Panc1 (cell line): ENCODE measurements around the gene WDR89. TPM values are rescaled to one million over a fixed set of nuclear protein-coding genes. Genes with fewer than 3 reads are reported as not detected.

Experiments
- ATAC-seq: fragments of 200-7000 bp; cut with Tn5 transposase; 2 replicates; pipeline ENCODE4 v1.9.1; 2020; ENCODE audit warnings: mild to moderate bottlenecking, moderate library complexity
- BruUV-seq: library from RNA; stranded (reverse); fragments of 400-500 nt; replicated peaks from 2 replicates; lab custom pipeline; 2021; lab: Mats Ljungman, UMichigan
- CTCF ChIA-PET: fragments of 300-600 bp; sonication (Branson Sonifier 250); formaldehyde crosslinking; loops from one replicate; lab custom pipeline; 2022; ENCODE audit warnings: antibody characterized with exemption; lab: Charles Lee
- POLR2A ChIA-PET: fragments of 300-600 bp; sonication (Branson Sonifier 250); formaldehyde crosslinking; loops from one replicate; lab custom pipeline; 2022; ENCODE audit warnings: antibody characterized with exemption; lab: Charles Lee
- DNase-seq: peaks from one replicate; pipeline ENCODE4 v3.0.0-alpha.2; 2010; ENCODE audit warnings: low read depth, low spot score
- H3K27ac ChIP-seq: 2 replicates; pipeline ENCODE4 v1.5.1; 2011; ENCODE audit warnings: mild to moderate bottlenecking, low read length, inconsistent platforms
- H3K27me3 ChIP-seq: fragments of 200-500 bp; sonication (Bioruptor generic); 2 replicates; pipeline ENCODE4 v1.6.0; 2014; ENCODE audit warnings: low read length, inconsistent platforms; ENCODE audit not compliant: control insufficient read depth, insufficient read depth
- H3K36me3 ChIP-seq: fragments of 200-500 bp; sonication (Bioruptor generic); 2 replicates; pipeline ENCODE4 v1.5.1; 2014; ENCODE audit warnings: inconsistent platforms, mild to moderate bottlenecking, low read length, moderate library complexity; ENCODE audit not compliant: control insufficient read depth, insufficient read depth
- H3K4me1 ChIP-seq: 2 replicates; pipeline ENCODE4 v1.5.1; 2011; ENCODE audit warnings: inconsistent platforms, mild to moderate bottlenecking, low read length, moderate library complexity; ENCODE audit not compliant: control insufficient read depth, insufficient read depth
- H3K4me3 ChIP-seq, 2 experiments: 2 replicates each; pipeline ENCODE4 v1.5.1; 2011 to 2012; ENCODE audit warnings: low read depth in 2 of 2, low read length in 2 of 2, mild to moderate bottlenecking in 2 of 2, inconsistent platforms in 1 of 2, moderate library complexity in 1 of 2
- H3K9me3 ChIP-seq: fragments of 200-500 bp; sonication (Bioruptor generic); 2 replicates; pipeline ENCODE4 v1.5.1; 2014; ENCODE audit warnings: low read depth, mild to moderate bottlenecking, inconsistent platforms, low read length, moderate library complexity; ENCODE audit not compliant: control insufficient read depth, insufficient read depth
- POLR2AphosphoS5 ChIP-seq: IDR thresholded peaks from 2 replicates; pipeline ENCODE4 v1.6.1; 2012; ENCODE audit warnings: mild to moderate bottlenecking, low read depth, low read length, moderate library complexity
- SIN3A ChIP-seq: IDR thresholded peaks from 2 replicates; pipeline ENCODE4 v1.6.1; 2012; ENCODE audit warnings: low read depth, mild to moderate bottlenecking, low read length, moderate library complexity, borderline replicate concordance; ENCODE audit not compliant: insufficient read depth
- TCF7L2 ChIP-seq: IDR thresholded peaks from 2 replicates; pipeline ENCODE4 v1.6.1; 2011; ENCODE audit warnings: mild to moderate bottlenecking, low read depth, low read length, inconsistent platforms
- in situ Hi-C: cut with HindIII; loops from 2 replicates; pipeline ENCODE4 v1.10.0; 2016; ENCODE audit warnings: low sequenced_read_pairs, low pct_unique_long_range_greater_than_20kb
- intact Hi-C: fragments of 100-400 bp; cut with micrococcal nuclease; formaldehyde crosslinking; loops from one replicate; pipeline ENCODE4 v1.10.0; 2022; ENCODE audit not compliant: unreplicated experiment
- total RNA-seq: library from RNA; stranded (reverse); gene quantifications from one replicate; pipeline ENCODE4 v1.2.1, GENCODE V29; 2021; ENCODE audit not compliant: unreplicated experiment
- TF ChIP-seq, protein P1 (sequence below), 2 experiments: IDR thresholded peaks; 2 replicates each; pipeline ENCODE4 v1.6.1; 2011 to 2012; ENCODE audit warnings: low read depth in 2 of 2, control low read depth in 1 of 2, low read length in 1 of 2, mild to moderate bottlenecking in 1 of 2, moderate library complexity in 1 of 2; ENCODE audit not compliant: insufficient read depth in 1 of 2
- TF ChIP-seq, protein P2 (sequence below): fragments of 450-650 bp; IDR thresholded peaks from 2 replicates; pipeline ENCODE4 v1.5.1; 2017; ENCODE audit warnings: mild to moderate bottlenecking

Gene WDR89
- total RNA-seq, 1 experiment from 2014 or later = 13.0 TPM

DNA sequence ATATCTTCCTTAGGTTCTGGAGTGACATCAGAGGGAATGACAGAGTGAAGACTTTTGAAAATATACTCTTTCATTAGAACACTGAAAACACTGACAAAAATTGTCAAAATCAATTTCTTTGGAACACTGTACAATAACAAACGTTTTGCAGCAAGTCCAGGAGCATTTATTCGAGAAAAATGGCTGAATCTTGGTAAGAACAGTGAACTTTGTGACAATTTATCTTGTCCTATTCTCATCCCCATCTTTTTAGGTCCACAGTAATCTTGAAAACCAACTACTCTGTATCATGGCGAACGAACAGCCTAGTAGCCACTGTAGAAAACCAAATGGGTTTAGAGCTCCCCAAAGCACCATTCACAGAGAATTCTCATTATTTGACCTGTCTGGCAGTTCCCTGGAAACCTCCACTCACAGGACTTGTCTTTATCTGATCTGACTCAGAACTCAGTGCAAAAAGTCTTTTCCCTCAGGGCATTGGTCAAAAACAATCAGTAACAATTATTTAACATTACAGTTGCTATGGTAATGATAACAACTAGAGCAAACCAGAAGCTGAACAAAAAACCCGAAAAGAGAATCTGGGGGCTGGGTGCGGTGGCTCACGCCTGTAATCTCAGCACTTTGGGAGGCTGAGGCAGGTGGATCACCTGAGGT is 78.2 kb downstream of the WDR89 start:
- no TSS peak for BruUV-seq
- DNase-seq (no peak), ATAC-seq (no peak; the same call in 1 of the 2 replicates)
- Histone ChIP-seq H3K27ac (no peak overlapping the region), H3K4me1 (no peaks in the 10 kb centered on the region), H3K4me3 (no peak overlapping the region), H3K36me3 (no peaks in the 10 kb centered on the region), H3K27me3 (no peaks in the 10 kb centered on the region), H3K9me3 (no peaks in the 10 kb centered on the region)
- intact Hi-C loops = no loop called here
- ChIA-PET CTCF (no interaction called here), POLR2A (no interaction called here)
- in situ Hi-C loops = no loop called here
- TF ChIP-seq, protein P1, sequence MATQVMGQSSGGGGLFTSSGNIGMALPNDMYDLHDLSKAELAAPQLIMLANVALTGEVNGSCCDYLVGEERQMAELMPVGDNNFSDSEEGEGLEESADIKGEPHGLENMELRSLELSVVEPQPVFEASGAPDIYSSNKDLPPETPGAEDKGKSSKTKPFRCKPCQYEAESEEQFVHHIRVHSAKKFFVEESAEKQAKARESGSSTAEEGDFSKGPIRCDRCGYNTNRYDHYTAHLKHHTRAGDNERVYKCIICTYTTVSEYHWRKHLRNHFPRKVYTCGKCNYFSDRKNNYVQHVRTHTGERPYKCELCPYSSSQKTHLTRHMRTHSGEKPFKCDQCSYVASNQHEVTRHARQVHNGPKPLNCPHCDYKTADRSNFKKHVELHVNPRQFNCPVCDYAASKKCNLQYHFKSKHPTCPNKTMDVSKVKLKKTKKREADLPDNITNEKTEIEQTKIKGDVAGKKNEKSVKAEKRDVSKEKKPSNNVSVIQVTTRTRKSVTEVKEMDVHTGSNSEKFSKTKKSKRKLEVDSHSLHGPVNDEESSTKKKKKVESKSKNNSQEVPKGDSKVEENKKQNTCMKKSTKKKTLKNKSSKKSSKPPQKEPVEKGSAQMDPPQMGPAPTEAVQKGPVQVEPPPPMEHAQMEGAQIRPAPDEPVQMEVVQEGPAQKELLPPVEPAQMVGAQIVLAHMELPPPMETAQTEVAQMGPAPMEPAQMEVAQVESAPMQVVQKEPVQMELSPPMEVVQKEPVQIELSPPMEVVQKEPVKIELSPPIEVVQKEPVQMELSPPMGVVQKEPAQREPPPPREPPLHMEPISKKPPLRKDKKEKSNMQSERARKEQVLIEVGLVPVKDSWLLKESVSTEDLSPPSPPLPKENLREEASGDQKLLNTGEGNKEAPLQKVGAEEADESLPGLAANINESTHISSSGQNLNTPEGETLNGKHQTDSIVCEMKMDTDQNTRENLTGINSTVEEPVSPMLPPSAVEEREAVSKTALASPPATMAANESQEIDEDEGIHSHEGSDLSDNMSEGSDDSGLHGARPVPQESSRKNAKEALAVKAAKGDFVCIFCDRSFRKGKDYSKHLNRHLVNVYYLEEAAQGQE (IDR thresholded peaks at IDR 0.05; ENCODE audit: insufficient read depth in 1 of 2, low read depth in 2 of 2, low read length in 1 of 2) = no peak
- TF ChIP-seq, protein P2, sequence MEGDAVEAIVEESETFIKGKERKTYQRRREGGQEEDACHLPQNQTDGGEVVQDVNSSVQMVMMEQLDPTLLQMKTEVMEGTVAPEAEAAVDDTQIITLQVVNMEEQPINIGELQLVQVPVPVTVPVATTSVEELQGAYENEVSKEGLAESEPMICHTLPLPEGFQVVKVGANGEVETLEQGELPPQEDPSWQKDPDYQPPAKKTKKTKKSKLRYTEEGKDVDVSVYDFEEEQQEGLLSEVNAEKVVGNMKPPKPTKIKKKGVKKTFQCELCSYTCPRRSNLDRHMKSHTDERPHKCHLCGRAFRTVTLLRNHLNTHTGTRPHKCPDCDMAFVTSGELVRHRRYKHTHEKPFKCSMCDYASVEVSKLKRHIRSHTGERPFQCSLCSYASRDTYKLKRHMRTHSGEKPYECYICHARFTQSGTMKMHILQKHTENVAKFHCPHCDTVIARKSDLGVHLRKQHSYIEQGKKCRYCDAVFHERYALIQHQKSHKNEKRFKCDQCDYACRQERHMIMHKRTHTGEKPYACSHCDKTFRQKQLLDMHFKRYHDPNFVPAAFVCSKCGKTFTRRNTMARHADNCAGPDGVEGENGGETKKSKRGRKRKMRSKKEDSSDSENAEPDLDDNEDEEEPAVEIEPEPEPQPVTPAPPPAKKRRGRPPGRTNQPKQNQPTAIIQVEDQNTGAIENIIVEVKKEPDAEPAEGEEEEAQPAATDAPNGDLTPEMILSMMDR = no peak
- TF ChIP-seq POLR2AphosphoS5 (no peak), TCF7L2 (no peak), SIN3A (no peak)

GRCh38 chr14:63562405-63562804 is 79.3 kb downstream of the WDR89 start:
- Histone ChIP-seq H3K36me3 (no peaks in the 10 kb centered on the region), H3K9me3 (no peaks in the 10 kb centered on the region), H3K27me3 (no peaks in the 10 kb centered on the region), H3K27ac (no peak overlapping the region), H3K4me3 (no peak overlapping the region), H3K4me1 (no peaks in the 10 kb centered on the region)
- intact Hi-C loops = no loop called here
- in situ Hi-C loops = no loop called here
- CTCF ChIA-PET = no interaction called here
- POLR2A ChIA-PET = no interaction called here
- TF ChIP-seq, protein P1 (IDR thresholded peaks at IDR 0.05; ENCODE audit: insufficient read depth in 1 of 2, low read depth in 2 of 2, low read length in 1 of 2) = no peak
- TF ChIP-seq TCF7L2 (no peak), POLR2AphosphoS5 (no peak), SIN3A (no peak)
- TF ChIP-seq, protein P2 = no peak
- ATAC-seq (no peak), DNase-seq (no peak)
- no TSS peak for BruUV-seq
